Colonic mucosa (tissue), 4 donors: ENCODE results near the gene SLC22A16. TPM values are rescaled to one million over a fixed set of nuclear protein-coding genes. Genes with fewer than 3 reads are reported as not detected.

Source experiments
- DNase-seq: peaks from one replicate; pipeline ENCODE4 v3.0.0-alpha.2; 2020
- H3K27ac ChIP-seq: fragments of 200-600 bp; one replicate; pipeline ENCODE4 v1.8.0; 2021
- H3K27me3 ChIP-seq: fragments of 200-600 bp; one replicate; pipeline ENCODE4 v1.8.0; 2021
- H3K36me3 ChIP-seq: fragments of 200-600 bp; one replicate; pipeline ENCODE4 v1.8.0; 2021
- H3K4me1 ChIP-seq: fragments of 200-600 bp; one replicate; pipeline ENCODE4 v1.8.0; 2021; ENCODE audit warnings: mild to moderate bottlenecking
- H3K4me3 ChIP-seq: fragments of 200-600 bp; one replicate; pipeline ENCODE4 v1.8.0; 2021
- H3K9ac ChIP-seq, 2 donors: one replicate each; pipeline ENCODE4 v1.7.0; 2013; ENCODE audit warnings: control low read depth in 2 of 2, low read depth in 2 of 2, low read length in 2 of 2
- H3K9me3 ChIP-seq: fragments of 200-600 bp; one replicate; pipeline ENCODE4 v1.8.0; 2021
- CTCF ChIP-seq: fragments of 200-600 bp; IDR thresholded peaks from one replicate; pipeline ENCODE4 v1.8.0; 2022; ENCODE audit warnings: antibody characterized with exemption, mild to moderate bottlenecking
- intact Hi-C: fragments of 100-400 bp; cut with DNase I; formaldehyde crosslinking; loops from one replicate; pipeline ENCODE4 v1.14.1; 2022
- total RNA-seq, 2 donors: library from RNA; stranded (reverse); fragmentation: NEBNext Ultra II Directional in 1 of 2; extraction: Animal tissue kit (Norgen Biotek cat#: 25700) in 1 of 2; gene quantifications; one replicate each; pipeline ENCODE4 v1.2.1, GENCODE V29; 2021
- donor health status: healthy.
- donor health status: DM: no; HTN: no; CAD: no.
- donor health status: DM: no; HTN: no; CAD: no.

SLC22A16 gene
- total RNA-seq, 2 donors from 2014 or later, result 1.1 TPM; not detected in 1

- no peak overlapping the region for H3K27ac ChIP-seq
- no peak for DNase-seq
- intact Hi-C loops, result loop anchor here (10.0 kb wide), 1 partner anchor 354 kb away; the partner anchor contains the start of gene AMD1
- H3K4me3 ChIP-seq, result no peak overlapping the region
- no peaks in the 10 kb centered on the region for H3K36me3 ChIP-seq
- no peaks in the 10 kb centered on the region for H3K9me3 ChIP-seq
- no peak overlapping the region for H3K9ac ChIP-seq
- H3K27me3 ChIP-seq, result no peaks in the 10 kb centered on the region
- no peaks in the 10 kb centered on the region for H3K4me1 ChIP-seq
- TF ChIP-seq CTCF, result no peak
Measured at GRCh38 chr6:110520992-110521543, 44.7 kb upstream of the SLC22A16 start.

- H3K9me3 ChIP-seq, result no peaks in the 10 kb centered on the region
- no peaks in the 10 kb centered on the region for H3K4me1 ChIP-seq
- no peak for DNase-seq
- TF ChIP-seq CTCF, result no peak
- H3K9ac ChIP-seq, result no peak overlapping the region
- H3K27ac ChIP-seq, result no peak overlapping the region
- no peaks in the 10 kb centered on the region for H3K36me3 ChIP-seq
- intact Hi-C loops, result loop anchor here (10.0 kb wide), 1 partner anchor 354 kb away; the partner anchor contains the start of gene AMD1
- no peak overlapping the region for H3K4me3 ChIP-seq
- H3K27me3 ChIP-seq, result no peaks in the 10 kb centered on the region
Measured at GRCh38 chr6:110520209-110520965, 44.0 kb upstream of the SLC22A16 start.

GRCh38 chr6:110517601-110518281 lies 41.3 kb upstream of the SLC22A16 start:
- TF ChIP-seq CTCF, result no peak
- Histone ChIP-seq H3K36me3 (no peaks in the 10 kb centered on the region), H3K27me3 (no peaks in the 10 kb centered on the region), H3K9ac (no peak overlapping the region), H3K4me1 (no peaks in the 10 kb centered on the region), H3K4me3 (no peak overlapping the region), H3K9me3 (no peaks in the 10 kb centered on the region), H3K27ac (no peak overlapping the region)
- intact Hi-C loops, result no loop called here
- no peak for DNase-seq

- intact Hi-C loops, result no loop called here
- DNase-seq, result no peak
- Histone ChIP-seq H3K4me3 (no peak overlapping the region), H3K4me1 (no peaks in the 10 kb centered on the region), H3K9ac (no peak overlapping the region), H3K27me3 (no peaks in the 10 kb centered on the region), H3K27ac (no peak overlapping the region), H3K36me3 (no peaks in the 10 kb centered on the region), H3K9me3 (no peaks in the 10 kb centered on the region)
- TF ChIP-seq CTCF, result no peak
Measured at GRCh38 chr6:110517034-110517433, 40.6 kb upstream of the SLC22A16 start.

- H3K9me3 ChIP-seq, result no peaks in the 10 kb centered on the region
- no peaks in the 10 kb centered on the region for H3K4me1 ChIP-seq
- DNase-seq, result no peak
- H3K27ac ChIP-seq, result no peak overlapping the region
- H3K36me3 ChIP-seq, result no peaks in the 10 kb centered on the region
- H3K4me3 ChIP-seq, result no peak overlapping the region
- no peak overlapping the region for H3K9ac ChIP-seq
- no peak for TF ChIP-seq CTCF
- H3K27me3 ChIP-seq, result no peaks in the 10 kb centered on the region
- intact Hi-C loops, result no loop called here
Measured at GRCh38 chr6:110514818-110515217, 38.4 kb upstream of the SLC22A16 start.
